GM21717 (cell line): ENCODE measurements around the gene TCERG1L.

Source experiments
- ATAC-seq: cut with Tn5 transposase; IDR thresholded peaks from one replicate; pipeline ENCODE4 v1.9.1; 2021; ENCODE audit warnings: mild to moderate bottlenecking, moderate library complexity; ENCODE audit not compliant: unreplicated experiment

Gene TCERG1L

DNA sequence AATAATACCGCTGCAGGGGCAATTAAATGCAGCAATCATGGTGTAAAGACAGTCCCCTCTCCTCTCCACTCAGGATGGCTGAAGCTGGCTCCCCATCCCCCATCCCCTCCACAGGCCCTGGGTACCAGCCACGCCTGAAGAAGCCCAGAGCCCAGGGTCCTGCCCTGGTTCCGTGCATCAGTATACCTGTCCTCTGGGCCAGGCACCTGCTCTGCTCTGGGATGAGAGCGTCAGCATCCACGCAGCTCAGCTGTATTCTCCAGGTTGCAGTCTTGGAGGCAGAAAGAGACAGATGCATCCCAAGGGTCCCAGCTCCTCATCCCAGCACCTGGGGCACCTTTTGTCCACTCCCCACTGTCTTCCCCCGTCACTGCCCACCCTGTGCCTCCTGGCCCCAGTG is 233.8 kb downstream of the TCERG1L start:
- no peak for ATAC-seq

DNA sequence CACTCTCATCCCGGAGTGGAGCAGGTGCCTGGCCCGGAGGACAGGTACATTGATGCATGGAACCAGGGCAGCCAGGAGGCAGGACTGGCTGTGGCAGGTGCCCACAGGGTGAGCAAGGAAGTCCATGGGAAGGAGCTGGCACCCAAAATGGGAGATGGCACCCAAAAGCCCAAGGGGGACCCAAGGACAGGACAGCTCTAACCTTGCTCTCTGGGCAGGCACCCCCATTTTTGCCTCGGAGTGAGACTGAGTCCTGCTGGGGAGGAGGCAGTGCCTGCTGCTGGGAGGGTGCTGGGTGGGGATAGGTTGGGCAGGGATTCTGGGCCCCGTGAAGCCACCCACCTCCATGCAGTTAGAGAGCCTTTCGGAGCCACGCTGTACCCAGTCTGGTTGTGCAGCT is 234.5 kb downstream of the TCERG1L start:
- ATAC-seq, result no peak

DNA sequence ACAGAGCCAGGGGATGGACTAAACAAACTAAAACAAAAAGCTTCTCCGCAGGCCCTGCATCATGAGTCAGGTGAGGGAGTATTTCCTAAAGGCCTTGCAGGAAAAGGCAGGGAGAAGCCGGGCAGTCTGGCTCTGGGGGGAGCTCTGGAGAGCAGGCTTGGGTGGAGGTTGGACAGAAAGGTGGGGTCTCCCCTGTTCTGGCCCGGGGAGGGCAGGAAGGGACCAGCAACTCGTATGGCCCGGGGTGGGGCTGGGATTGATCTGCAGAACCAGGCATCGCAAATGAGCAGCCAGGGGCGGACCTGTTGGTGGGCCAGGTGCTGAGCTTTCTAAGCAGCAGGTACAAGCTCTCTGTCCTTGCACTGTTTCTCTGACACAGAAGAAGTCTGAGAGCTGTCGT is 235.2 kb downstream of the TCERG1L start:
- no peak for ATAC-seq

DNA sequence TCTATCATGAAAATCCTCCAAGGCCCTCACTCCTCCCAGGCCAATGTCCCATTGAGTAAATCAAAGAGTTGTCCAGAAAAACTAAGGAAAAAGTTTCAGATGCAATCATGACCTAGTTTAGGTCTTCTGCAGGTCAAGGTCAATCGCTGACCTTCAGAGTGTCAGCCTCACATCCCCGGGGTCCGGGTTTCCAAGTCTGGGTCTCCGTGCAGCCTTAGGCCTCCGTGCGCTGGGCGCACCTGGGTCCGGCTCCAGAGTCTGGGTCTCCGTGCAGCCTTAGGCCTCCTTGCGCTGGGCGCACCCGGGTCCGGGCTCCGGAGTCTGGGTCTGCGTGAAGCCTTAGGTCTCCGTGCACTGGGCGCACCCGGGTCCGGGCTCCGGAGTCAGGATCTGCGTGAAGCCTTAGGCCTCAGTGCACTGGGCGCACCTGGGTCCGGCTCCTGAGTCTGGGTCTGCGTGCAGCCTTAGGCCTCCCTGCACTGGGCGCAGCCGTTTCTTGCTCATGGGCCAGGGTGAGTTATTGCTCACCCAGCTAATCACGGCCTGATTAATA is 236.2 kb downstream of the TCERG1L start:
- no peak for ATAC-seq

DNA sequence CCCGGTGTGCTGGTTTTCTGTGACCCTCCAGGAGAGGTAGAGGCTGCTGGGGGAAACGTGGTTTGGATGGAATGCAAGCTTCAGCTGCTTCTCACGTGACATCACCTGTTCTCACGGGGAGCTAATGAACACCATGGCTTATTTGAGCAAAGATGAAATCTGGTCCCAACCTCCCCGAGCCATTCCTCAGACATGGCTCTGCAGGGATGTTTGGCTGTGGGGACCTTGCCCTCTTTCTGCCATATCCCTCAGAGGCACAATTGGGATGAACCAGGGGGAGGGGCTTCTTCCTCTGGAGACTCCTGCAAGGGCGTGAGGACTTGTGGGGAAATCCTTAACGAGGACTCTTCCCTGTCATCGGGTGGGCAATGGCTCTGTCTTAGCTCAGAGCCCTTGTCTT is 236.8 kb downstream of the TCERG1L start:
- no peak for ATAC-seq

DNA sequence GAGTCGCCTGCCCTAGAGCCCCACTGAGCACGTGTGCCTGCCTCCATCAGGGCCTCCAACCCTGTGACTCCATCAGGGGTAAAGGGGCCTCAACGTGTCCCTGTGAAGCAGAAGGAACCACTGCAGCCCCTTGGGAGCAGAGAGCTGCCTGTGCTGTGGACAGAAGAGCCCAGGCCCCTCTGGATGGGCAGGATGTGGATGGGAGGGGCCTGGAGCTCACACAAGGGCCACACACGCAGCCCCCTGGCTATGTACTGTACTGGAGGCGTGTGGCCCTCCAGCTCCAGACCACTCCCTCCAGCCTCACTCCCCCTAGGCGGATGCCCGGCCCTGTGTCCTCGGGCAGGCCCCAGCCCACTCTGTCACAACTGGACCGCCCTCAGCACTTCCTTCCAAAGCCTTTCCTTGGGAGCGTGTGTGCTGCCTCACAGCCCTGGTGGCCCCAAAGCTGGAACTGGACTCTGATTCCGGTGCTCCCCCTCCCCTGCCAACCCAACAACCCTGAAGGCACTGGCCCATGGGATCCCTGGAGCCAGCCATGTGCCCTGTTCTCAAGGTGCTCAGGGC is 238.0 kb downstream of the TCERG1L start:
- ATAC-seq, result no peak

DNA sequence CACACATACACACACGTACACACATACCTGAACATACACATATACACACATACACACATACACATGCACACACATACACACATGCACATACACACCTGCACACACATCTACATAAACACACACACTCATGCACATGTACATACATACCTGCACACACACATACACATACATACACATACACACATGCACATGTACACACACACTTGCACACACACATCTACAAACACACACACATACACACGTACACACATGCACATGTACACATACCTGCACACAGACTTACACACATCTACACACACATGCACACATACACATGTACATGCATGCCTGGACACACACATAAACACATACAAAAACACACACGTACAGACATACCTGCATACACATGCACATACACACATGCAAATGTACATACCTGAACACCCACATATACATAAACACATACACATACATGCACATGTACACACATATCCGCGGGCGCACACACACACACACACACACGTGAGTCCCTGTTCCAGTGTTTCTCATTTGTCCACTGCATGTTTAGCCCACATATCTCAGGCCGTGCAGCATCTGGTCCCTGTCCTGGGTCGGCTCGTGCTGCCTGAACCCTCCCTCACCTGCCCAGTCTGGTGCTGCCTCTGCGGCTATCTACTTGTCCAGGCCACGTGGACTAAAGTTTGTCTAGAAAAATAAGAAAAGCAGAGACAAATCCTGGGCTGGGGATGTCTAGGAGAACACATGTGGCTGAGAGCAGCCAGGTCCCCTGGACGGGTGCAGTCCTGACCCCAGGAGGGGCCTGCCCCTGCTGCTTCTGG is 238.7 kb downstream of the TCERG1L start:
- ATAC-seq, result no peak

DNA sequence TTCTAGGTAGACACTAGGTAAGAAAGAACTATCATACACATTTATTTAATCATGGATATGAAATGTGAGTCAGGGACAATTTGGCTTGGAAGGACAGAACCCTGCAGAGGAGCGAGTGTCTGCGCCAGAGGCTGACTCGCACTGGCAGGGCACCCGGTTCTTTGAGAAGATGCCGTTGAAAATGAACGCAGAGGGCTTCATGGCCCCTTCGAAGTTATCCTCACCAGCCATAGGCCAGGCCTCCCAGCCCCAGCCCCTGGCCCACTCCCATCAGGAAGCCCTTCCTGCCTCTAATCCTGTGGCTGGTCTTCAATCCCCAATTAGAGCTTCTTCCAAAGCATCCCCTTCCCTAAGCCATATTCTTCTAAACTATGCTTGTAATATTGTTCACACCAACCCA is 239.8 kb downstream of the TCERG1L start:
- no peak for ATAC-seq

DNA sequence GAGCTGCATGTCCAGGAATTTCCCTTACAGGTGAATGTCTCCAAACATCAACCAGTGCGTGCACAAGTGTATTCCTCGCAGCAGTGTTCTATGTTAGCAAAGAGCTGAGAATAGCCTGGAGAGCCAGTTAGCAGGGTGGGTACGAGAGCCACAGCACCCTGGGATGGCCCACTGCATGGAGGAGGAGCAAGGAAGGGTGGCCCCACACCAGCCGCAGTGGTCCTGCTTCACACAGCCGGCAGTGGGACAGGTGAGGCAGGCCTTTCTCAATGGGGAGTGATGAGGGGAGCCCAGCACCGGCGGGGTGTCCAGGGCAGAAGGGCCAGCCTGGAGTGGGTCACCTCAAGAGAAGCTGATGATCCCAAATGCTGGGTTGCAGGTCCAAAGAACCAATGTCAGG is 240.7 kb downstream of the TCERG1L start:
- ATAC-seq, result no peak

DNA sequence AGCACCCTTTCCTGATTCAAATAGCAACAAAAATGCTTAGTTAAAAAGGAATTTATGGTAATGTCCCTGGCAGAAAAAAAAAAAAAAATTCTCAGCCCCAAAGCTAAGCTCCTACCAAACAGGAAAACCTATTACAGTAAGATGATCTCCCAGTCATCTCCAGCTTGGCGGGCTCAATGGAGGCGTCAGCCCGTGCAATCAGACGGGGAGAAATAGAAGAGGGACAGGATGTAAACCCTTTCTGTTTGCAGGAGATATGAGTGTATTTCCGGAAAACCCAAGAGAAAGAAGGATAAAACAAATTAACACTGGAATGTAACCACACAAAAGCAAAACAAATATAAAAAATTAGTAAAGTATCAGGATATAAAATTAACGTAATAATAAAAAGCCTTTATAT is 242.8 kb downstream of the TCERG1L start:
- ATAC-seq, result no peak

DNA sequence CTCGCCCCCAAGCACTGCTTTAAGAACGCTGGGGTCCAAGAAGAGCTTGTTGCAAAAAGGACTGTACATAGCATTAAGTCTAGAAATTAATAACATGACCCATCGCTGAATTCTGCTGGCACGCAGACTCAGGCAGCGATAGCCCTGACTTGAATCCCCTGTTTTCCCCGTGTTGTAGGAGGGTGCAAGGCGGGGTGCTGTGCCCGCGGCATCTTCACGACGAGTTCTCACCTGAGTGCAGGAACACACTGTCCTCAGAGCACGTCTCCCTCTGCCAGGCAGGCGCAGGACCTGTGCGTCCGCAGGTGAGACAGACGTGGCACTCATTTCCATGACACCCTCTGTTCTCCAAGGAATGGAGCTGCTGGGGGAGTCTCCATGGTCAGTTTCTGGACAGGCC is 243.2 kb downstream of the TCERG1L start:
- ATAC-seq, result no peak

DNA sequence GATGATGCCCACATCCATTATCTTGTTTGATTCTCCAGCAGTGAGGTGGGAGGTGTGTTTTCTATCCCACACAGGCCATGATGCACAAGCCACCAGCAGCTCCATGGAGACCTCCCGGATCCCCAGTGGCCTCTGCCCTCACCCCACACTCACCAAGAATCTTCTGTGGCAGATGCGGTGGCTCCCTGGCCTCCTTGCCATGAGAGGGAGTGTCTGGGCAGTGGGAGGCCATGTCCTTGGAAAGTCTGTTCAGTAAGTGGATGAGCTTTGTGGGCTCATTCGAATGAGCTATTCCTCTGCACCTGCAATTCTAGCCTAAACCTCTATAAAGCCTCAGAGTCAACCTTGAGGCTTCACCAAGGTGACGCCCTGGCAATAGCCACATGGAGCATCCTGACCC is 243.8 kb downstream of the TCERG1L start:
- no peak for ATAC-seq

DNA sequence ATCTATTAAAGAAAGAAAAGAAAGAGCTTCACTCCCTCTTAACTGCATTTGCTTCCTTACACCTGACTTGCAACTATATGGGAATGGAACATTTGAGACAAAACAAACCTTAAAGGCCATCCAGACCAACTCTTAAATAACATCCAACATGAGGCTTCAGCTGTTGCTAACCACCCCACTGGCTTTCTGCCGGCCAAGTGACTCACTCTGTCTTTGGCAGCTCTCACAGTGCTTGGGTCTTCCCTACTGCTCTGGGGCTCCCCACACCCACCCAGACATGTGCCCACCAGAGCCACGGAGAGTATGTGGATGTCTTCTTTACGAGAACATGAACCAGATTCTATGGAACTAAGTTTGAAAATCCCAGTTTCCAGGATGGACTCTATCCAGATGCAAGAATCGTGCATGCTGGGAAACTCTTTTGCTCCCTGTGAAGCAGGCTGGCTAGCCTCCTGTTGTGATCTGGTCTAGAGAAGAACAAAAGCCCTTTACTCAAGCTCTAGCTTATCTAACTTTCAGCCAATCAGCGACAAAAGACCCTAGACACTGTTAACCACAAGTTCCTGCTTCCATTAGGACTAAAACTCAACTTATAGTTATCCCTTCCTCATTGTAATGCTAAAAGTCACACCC is 245.7 kb downstream of the TCERG1L start:
- no peak for ATAC-seq

DNA sequence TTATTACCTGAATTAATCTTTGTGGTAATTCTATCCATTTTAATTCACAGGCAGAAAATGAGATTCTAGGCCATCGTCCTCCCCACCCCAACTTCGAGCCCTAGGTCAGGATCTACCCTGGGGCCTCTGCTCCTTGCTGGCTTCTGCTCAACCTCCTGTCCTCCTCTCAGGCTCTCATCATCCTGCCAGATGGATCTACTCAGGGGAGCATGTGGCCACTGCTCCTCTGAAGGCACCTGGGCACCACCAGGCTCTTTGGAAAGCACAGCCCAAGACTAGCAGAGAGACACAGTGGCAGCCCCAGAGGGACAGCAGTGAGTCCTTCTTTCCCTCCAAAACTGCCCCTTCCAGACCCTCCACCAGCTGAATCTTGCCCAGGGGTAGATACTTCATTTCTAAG is 248.2 kb downstream of the TCERG1L start:
- no peak for ATAC-seq

DNA sequence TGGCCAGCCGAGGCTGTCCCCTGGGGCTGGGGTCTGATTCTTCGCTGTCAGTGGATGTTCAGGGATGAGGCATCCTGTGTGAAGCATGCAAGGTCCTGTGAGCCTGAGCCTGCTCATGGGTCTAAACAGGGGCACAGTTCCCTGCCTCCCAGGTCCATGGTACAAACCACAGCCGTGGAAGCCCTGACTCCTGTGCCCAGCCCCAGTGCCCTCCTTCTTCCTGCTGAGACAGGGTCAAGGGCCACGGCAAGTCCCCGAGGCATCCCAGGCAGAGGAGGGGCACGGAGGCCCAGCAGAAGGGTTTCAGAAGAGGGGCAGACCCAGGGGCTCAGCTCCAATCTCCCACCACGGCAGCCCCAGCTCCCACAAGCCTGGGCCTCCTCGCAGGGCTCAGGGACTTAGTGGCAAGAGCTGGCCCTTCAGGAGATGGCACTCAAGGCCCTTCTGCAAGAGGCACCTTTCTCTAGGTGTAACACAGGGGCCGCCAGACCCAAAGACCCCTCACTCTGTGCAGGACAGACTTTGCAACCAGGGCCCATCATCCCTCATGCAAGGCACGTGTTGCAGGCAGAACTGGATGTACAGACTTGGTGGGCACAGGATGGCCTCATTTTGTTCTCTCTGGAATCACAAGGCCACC is 248.8 kb downstream of the TCERG1L start:
- ATAC-seq, result no peak

DNA sequence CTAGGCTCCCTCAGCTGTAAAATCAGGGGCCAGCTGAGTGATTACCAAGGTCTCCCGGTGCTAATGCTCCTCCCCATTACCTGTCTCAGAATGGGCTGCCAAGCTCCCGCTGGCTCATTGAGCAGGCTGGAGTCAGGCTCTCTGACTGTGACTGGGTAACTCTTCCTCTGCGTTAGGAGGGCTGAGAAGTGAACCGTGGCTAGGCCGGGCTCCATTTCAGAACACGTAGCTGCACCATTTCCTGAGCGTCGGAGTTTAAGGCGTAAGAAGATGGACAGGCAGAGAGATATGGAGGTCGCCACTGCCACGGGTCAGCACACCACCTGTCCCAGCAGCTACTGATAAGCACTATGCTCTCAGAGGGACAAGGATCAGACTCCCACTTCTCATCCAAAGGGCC is 250.3 kb downstream of the TCERG1L start:
- ATAC-seq, result no peak

DNA sequence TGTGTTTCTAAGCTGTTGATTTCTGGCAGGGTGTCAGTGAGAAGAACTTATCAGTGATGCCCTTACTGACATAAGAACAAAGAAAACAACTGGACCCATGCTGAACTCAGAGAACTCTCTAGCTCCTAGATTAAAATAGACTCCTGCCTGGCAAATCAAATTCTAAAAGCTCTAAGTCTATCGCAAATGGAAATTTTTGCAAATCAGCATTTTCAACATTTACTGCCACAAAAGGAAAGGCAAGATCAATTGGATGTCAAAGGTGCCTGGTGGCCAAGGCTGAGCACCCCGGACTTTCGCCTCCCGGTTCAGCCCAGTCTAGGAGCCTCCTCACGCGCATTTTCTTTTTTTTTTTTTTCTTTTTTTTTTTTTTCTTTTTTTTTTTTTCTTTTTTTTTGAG is 251.6 kb downstream of the TCERG1L start:
- no peak for ATAC-seq

DNA sequence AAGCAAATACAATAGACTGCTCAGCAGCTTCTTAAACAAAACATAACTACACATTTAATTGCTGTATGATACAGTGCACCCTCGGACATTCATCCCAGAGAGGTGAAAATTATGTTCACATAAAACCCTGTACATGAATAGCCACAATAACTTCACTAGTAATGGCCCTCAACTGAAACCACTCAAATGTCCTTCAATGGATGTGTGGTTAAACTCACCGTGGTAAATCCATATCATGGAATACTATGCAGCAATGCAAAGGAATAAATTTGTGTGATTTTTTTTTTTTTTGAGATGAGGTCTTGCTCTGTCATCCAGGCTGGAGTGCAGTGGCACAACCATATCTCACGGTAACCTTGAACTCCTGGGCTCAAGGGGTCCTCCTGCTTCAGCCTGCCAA is 252.7 kb downstream of the TCERG1L start:
- ATAC-seq, result no peak

DNA sequence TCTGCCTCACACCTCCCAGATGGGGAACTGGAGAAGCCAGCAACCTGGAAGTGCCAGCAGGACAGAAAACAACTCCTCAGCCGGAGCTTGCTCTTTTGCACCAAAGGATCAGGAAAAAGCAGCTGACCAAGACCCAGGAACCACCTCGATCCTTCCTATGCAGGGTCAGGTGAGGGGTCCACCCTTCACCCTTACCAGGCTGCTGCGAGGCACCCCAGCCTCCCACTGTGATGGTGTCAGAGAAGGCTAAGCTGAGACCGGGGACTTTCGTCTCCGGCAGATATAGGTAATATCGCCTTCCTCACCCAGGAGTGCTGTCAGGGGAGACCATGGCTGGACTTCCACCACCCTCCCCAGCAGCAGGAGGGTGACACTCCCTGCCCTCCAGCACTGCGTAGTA is 254.7 kb downstream of the TCERG1L start:
- no peak for ATAC-seq

DNA sequence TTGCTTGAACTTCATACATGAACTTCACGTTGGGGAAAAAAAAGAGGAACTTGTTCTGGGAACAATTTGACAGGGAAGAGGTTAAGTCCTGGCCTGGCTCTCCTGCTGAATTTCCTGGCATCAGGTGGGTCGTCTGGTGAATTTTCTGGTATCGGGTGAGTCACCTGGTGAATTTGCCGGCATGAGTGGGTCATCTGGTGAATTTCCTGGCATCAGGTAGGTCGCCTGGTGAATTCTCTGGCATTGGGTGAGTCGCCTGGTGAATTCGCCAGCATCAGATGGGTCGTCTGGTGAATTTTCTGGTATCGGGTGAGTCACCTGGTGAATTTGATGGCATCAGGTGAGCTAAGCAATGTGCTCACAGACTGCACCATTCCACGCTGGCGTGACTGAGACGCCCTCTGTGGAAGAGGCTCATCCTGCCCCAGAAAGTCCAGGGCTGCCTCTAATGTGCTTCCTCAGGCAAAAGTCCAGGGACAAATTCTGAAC is 255.4 kb downstream of the TCERG1L start:
- ATAC-seq, result no peak

DNA sequence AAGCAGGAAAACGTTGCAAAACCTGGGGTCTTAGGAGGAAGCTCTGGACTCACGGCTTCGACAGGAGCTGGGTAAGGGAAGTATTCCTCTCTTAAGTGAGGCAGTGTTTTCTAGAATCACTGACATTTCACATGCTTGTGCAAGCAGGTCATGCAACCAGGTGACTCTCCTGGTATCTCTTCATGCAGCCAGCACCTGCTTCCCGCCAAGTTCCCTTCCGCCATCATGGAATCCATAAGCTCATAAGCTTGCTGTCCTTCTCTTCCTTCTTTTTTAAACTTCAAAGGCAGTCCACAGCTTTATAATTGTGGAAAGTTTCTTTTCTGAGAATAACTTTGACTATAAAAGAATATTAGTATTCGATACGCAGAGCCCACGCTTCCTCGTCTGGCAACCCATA is 256.1 kb downstream of the TCERG1L start:
- ATAC-seq, result no peak
